CD4-positive, alpha-beta T cell treated with Interleukin-10 for 1 hour (primary cell): ENCODE measurements around the gene C22orf42.
"Not testable (repeated sequence)": the region's sequence is repeated elsewhere in the genome, so short reads cannot be mapped to it uniquely, and the experiment has no call there.

Source experiments
- DNase-seq: peaks from one replicate; pipeline ENCODE4 v3.0.0-alpha.2; 2020

Gene C22orf42

DNA sequence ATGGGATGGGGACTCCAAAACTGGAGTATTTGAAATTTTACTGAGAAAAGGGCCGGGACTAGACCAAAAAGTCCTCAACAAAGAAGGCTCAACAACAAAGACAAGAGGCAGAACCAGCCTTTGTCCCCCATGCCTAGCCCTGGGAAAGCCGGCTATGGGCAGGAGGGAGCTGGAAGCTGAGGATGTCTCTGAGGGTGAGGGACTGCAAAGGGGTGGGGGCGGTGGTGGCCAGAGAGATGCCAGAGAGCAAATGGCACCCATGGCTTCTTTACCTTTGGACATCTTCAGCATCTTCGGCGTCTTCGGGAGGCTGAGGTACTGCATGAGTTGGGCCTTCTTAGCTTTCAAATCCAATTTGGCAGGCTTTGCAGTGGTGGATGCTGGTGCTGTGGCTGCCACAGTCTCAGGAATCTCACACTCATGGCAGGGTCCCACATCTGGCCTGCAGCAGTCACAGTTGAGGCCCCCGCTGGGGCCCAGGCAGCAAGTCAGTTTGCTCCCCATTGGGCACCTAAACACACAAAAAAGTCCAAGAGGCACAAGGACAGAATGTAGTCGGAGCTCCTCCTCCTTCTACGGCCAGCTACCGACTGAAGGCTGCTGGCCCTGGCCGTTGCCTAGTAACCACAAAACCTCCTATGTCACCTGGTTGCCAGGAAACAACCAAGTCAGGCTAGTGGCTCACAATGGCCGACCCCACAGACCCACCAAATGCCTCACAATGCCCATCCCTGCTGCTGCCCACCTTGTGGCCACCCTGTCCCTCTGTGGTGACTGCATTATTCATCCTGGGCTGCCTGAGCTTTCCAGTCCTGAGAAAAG is at the start of gene C22orf42:
Gene C22orf42, minus strand, starts transcription at position 592 of the 822 bp plus-strand sequence. Its CDS starts 88 bp downstream, at position 504.
- DNase-seq, result no peak

- DNase-seq, result no peak
Measured at GRCh38 chr22:32208681-32209080, 49.6 kb upstream of the C22orf42 start.

DNA sequence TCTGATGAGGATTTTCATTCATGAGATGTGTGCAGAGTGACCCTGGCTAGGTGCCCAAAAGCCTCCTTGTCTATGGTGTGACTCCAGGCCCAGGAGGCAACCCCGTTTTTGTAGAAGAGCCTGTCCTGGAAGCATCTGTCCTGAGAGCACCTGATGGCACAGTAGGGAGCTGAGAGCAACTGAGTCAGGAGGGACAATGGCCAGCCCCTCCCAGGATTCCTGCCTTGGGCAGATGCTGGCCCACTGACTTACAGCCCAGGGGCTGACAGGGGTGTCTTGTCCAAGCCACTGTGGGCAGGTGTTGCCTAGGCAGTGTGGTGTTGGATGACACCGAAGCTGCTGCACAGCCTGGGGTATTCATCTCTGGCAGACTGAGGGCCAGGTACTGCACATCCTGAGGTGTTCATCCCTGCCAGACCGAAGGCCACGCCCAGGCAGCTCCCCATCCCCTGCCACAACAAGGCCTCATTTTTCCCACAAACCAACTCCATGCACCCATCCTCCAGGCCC is 48.9 kb upstream of the C22orf42 start:
- no peak for DNase-seq

DNA sequence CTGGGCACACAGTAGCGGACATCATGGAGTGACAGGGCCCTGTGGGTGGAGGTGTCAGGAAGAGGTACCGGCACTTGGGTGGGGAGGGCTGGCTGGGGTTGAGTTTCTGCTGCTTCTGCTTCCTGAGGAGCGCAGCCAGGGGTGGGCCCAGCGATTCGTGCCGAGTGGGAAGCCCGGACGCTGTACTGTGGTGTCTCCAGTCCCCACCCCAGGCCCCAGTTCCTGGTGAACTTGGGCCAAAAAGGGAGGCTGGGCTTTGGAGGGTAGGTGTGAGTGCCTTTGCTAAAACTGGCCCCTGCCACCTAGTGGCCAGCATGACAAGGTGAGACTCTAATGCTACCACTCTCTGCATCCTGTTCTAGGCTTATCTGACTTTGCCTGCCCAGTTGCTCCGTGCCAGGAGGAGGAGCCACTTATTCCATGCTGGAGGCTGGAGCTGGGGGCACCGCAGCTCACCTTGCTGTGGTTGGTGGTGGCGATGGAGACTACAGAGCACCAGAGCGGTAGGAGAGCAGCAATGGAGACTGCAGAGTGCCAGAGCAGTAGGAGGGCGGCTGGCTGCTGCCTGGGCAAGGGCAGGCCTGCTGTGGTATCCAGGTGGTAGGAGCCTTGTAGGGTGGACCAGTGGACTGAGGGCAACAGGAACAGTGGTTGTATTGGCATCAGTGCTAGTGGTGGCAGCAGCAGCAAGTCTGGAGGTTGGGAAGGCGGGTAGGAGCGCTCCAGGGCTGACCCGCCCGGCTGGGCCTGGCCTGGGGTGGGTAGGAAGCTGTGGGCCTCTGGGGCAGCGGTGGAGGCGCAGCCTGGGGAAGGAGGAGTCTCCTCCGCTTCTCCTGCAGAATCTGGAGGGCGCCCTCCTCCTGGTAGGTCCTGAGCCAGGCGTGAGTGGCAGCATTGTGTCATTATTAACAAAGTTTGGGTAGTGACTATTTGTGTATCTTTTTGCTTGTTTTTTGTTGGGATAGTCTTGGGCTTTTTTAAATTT is 48.0 kb upstream of the C22orf42 start:
- peak; percentile 53 for DNase-seq

- DNase-seq, result no peak
Measured at GRCh38 chr22:32205974-32206773, 47.1 kb upstream of the C22orf42 start.

- DNase-seq, result peak; percentile 60
Measured at GRCh38 chr22:32204856-32205722, 46.0 kb upstream of the C22orf42 start, which contains the start of gene RFPL2. Gene RFPL2 (minus strand): TSS chr22:32205073. CDS start chr22:32202451, 2,622 bp downstream.

GRCh38 chr22:32204040-32204855 is 45.1 kb upstream of the C22orf42 start:
- peak; percentile 49 for DNase-seq

GRCh38 chr22:32203181-32204039 is 44.3 kb upstream of the C22orf42 start:
- no peak for DNase-seq

DNA sequence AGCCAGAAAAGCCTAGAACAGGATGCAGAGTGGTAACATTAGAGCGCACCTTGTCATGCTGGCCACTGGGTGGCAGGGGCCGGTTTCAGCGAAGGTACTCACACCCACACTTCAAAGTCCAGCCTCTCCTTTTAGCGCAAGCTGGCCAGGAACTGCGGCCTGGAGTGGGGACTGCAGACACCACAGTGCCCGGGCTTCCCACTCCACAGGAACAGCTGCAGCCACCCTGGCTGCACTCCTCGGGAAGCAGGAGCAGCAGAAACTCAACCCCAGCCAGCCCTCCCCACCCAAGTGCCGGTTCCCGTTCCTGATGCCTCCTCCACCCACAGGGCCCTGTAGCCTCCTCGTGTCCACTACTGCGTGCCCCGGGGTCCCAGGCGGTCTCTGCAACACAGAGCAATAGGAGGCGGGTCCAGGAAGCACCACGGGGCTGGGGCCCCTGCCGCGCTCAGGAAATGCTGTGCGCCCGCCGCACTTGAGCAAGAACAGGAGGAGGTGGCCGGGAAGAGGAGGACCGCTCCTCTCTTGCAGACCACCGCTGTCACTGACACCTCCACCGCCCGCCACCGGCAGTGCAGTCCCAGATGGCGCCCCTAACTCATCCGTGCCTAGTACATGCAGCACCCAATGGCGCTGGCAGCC is 43.6 kb upstream of the C22orf42 start:
- DNase-seq, result peak; percentile 49

GRCh38 chr22:32202161-32202538 is 43.0 kb upstream of the C22orf42 start:
- DNase-seq, result no peak

GRCh38 chr22:32200752-32201151 is 41.6 kb upstream of the C22orf42 start:
- peak; percentile 49 for DNase-seq

DNA sequence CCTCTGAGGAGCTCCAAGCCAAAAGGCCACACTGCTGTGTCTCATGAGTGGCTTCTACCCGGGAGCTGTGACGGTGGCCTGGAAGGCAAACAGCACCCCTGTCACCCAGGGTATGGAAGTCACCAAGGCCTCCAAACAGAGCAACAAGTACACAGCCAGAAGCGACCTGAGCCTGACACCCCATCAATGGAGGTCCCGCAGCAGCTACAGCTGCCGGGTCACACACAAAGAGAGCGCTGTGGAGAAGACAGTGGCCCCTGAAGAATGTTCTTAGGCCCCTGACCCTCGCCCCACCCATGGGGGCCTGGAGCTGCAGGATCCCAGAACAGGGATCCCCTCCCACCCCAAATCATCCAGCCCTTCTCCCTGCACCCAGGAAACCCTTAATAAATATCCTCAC is 40.9 kb upstream of the C22orf42 start:
- DNase-seq, result no peak

DNA sequence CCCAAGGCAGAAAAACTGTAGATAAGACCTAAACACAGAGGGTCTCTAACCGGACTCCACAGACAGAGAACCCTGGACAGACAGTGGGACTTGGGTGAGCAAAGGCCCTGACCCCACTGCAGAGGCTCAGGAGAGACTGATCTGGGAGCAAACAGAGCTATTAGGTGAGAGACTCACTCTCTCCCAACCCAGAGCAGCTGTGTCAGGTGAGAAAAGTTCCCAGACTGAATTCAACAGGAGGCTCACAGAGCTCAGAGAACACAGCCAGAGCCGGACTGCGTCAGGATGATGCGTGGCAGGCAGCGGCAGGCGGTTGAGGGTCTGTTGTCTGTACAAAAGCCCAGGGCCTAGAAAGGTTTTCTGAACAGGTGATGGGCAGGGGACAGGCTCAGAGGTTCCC is 40.2 kb upstream of the C22orf42 start:
- DNase-seq, result no peak

DNA sequence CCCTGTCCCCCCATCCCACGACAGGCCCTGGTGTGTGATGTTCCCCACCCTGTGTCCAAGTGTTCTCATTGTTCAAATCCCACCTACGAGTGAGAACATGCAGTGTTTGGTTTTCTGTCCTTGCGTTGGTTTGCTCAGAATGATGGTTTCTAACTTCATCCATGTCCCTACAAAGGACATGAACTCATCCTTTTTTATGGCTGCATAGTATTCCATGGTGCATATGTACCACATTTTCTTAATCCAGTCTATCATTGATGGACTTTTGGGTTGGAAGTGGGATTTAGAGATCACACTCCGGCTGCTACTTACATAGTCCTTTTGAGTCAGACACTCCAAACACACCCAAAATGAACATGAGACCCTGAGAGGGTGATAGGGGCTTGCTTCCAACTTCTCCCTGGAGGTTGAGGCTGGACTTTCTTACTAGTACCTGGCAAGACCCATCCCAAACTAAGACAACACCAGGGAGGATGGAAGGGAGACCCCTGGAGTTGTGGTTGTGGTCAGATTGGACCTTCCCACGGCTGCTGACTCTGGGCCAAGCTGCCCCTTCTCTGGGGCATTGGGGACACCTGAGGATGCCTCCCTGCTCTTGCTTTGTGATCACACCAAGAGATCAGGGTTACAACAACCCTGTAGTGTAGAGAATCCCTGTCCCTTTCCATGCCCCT is 38.6 kb upstream of the C22orf42 start:
- not testable (repeated sequence) for DNase-seq

DNA sequence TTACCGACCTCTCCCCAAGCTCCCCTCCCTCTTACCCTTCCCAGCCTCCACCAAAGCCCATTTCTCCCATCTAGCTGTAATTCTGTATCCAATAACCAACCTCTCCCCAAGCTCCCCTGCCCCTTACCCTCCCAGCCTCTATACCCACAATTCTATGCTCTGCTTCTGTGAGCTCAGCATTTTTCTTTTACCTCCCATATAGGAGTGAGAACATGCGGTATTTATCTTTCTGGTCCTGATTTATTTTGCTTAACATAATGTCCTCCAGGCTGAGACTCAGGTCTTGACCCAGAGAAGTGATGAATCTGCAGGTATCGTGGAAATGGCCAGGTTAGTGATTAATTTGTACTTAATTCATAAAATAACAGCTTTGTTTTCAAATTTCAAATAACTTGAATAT is 36.8 kb upstream of the C22orf42 start:
- DNase-seq, result not testable (repeated sequence)

DNA sequence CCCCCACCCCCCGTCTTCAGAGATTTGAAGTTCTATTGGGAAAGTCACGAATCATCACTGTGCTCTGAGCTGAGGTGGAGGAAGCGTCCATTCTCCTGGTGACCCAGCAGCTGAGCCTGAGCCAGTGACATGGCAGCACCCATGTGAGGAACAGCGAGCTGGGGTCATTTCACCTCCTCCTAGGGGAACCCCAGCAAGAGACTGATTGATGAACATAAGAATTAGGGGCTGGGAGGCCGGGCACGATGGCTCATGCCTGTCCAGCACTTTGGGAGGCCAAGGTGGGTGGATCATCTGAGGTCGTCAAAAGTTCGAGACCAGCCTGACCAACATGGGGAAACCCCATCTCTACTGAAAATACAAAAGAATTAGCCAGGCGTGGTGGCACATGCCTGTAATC is 34.2 kb upstream of the C22orf42 start:
- not testable (repeated sequence) for DNase-seq

DNA sequence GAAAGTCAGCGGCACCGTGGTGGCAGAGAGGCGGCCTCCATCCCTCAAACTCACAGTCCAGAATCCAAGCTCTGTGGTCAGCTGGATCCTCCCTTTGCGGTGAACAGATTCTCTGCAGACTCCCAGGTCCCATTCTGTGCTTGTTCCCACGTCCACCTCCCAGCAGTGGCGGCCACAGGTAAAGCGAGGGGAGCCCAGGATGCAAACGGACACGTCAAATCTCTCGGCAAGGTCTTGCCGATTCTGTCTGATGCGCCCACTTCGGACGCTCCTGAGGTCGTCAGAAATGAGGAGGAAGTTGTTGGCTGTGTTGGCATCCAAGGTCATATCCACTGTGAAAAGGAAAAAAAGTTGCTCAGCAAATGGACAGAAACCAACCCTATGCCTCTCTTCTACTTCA is 31.9 kb upstream of the C22orf42 start:
- not testable (repeated sequence) for DNase-seq

GRCh38 chr22:32185821-32186220 is 26.7 kb upstream of the C22orf42 start:
- no peak for DNase-seq
